NCI-H446 treated with DMSO at 0.1 percent for 48 hours (cell line): ENCODE measurements around the gene ABCA5.
"Not testable (repeated sequence)": the region's sequence is repeated elsewhere in the genome, so short reads cannot be mapped to it uniquely, and the experiment has no call there.

ENCODE experiments used
- DNase-seq: peaks from one replicate; lab custom pipeline; 2025; lab: John Stamatoyannopoulos, UW

The ABCA5 gene

GRCh38 chr17:69213059-69213813, 113.7 kb downstream of the ABCA5 start:
- no peak for DNase-seq

GRCh38 chr17:69208640-69209039, 118.3 kb downstream of the ABCA5 start:
- DNase-seq: no peak

- no peak for DNase-seq
Measured at GRCh38 chr17:69207151-69207550, 119.8 kb downstream of the ABCA5 start.

GRCh38 chr17:69198238-69198637, 128.7 kb downstream of the ABCA5 start:
- no peak for DNase-seq

GRCh38 chr17:69196105-69196653, 130.8 kb downstream of the ABCA5 start:
- DNase-seq: not testable (repeated sequence)
